Measurements from ENCODE around the gene XRRA1.
"Not testable (repeated sequence)": the region's sequence is repeated elsewhere in the genome, so short reads cannot be mapped to it uniquely, and the experiment has no call there.

XRRA1 gene

DNA sequence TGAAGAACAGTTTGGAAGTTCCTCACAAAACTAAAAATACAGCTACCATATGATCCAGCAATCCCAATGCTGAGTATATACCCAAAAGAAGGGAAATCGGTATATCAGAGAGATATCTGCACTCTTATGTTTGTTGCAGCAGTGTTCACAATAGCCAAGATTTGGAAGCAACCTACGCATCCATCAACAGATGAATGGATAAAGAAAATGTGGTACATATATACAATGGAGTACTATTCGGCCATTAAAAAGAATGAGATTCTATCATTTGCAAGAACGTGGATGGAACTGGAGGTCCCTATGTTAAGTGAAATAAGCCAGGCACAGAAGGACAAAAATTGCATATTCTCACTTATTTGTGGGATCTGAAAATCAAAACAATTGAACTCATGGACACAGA, 46.5 kb downstream of the XRRA1 start:
- H3K27ac ChIP-seq: no peak overlapping the region
- TF ChIP-seq ZFX (IDR thresholded peaks at IDR 0.05; ENCODE audit: borderline replicate concordance): no peak
- TF ChIP-seq, protein P1, sequence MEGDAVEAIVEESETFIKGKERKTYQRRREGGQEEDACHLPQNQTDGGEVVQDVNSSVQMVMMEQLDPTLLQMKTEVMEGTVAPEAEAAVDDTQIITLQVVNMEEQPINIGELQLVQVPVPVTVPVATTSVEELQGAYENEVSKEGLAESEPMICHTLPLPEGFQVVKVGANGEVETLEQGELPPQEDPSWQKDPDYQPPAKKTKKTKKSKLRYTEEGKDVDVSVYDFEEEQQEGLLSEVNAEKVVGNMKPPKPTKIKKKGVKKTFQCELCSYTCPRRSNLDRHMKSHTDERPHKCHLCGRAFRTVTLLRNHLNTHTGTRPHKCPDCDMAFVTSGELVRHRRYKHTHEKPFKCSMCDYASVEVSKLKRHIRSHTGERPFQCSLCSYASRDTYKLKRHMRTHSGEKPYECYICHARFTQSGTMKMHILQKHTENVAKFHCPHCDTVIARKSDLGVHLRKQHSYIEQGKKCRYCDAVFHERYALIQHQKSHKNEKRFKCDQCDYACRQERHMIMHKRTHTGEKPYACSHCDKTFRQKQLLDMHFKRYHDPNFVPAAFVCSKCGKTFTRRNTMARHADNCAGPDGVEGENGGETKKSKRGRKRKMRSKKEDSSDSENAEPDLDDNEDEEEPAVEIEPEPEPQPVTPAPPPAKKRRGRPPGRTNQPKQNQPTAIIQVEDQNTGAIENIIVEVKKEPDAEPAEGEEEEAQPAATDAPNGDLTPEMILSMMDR (IDR thresholded peaks at IDR 0.05): no peak

- TF ChIP-seq, protein P1 (IDR thresholded peaks at IDR 0.05): no peak
- TF ChIP-seq ZFX (IDR thresholded peaks at IDR 0.05; ENCODE audit: borderline replicate concordance): no peak
- H3K27ac ChIP-seq: no peak overlapping the region
These were observed 52.6 kb downstream of the XRRA1 start for GRCh38 chr11:74896311-74896710.

DNA sequence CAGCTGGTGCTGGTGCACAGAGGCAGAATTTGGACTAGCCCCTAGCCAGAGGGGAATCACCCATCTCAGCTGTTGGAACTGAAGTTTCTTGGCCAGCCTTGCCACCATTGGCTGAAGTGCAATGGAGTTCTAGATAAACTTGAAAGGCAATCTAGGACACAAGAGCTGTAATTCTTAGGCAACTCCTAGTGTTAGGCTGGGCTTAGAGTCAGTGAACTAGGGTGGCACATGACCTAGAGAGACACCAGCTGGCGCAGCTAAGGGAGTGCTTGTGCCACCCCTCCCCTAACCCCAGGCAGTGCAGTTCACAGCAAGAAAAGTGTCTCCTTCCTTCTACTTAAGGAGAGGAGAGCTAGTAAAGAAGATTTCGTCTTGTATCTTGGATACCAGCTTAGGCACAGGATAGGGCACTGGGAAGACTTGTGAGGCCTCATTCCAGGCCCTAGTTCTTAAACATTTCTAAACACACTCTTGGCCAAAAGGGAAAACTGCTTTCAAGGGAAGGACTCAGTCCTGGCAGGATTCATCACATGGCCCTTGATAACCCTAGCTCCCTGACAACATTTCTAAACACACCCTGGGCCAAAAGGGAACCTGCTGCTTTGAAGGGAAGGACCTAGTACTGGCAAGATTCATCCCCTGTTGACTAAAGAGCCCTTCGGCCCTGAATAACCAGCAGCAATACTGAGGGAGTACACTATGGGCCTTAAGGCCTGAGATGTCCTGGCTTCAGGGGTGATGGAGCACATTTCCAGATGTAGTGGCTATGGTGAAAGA, 53.4 kb downstream of the XRRA1 start:
- no peak for TF ChIP-seq ZFX (IDR thresholded peaks at IDR 0.05; ENCODE audit: borderline replicate concordance)
- TF ChIP-seq, protein P1 (IDR thresholded peaks at IDR 0.05): no peak
- H3K27ac ChIP-seq: no peak overlapping the region

DNA sequence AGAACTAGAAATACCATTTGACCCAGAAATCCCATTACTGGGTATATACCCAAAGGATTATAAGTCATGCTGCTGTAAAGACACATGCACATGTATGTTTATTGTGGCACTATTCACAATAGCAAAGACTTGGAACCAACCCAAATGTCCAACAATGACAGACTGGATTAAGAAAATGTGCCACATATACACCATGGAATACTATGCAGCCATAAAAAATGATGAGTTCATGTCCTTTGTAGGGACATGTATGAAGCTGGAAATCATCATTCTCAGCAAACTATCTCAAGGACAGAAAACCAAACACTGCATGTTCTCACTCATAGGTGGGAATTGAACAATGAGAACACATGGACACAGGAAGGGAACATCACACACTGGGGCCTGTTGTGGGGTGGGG, 55.9 kb downstream of the XRRA1 start:
- not testable (repeated sequence) for H3K27ac ChIP-seq

GRCh38 chr11:74877132-74877531, 71.8 kb downstream of the XRRA1 start:
- TF ChIP-seq, protein P1 (IDR thresholded peaks at IDR 0.05): peak; percentile 61
- no peak for TF ChIP-seq ZFX (IDR thresholded peaks at IDR 0.05; ENCODE audit: borderline replicate concordance)
- no peak overlapping the region for H3K27ac ChIP-seq

DNA sequence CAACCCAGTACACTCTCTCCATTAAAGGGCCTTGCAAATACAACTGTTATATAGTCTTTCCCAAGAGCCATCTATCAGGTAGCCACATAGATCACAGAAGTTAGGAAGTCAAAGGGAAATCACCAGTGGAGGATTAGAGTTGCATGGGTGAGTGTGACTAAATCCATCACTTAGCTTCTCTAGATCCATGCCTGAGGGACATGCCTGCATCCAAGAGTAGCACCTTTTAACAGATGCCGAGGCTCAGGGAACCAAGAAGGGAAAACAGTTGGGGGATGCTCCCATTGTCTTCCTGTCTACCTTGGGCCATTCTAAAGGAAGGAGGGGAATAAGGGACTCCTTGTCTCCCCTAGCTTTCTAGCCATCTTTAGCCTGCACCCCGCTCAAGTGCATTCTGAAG, 77.9 kb downstream of the XRRA1 start:
- H3K27ac ChIP-seq: no peak overlapping the region
- TF ChIP-seq ZFX (IDR thresholded peaks at IDR 0.05; ENCODE audit: borderline replicate concordance): no peak
- TF ChIP-seq, protein P1 (IDR thresholded peaks at IDR 0.05): no peak

DNA sequence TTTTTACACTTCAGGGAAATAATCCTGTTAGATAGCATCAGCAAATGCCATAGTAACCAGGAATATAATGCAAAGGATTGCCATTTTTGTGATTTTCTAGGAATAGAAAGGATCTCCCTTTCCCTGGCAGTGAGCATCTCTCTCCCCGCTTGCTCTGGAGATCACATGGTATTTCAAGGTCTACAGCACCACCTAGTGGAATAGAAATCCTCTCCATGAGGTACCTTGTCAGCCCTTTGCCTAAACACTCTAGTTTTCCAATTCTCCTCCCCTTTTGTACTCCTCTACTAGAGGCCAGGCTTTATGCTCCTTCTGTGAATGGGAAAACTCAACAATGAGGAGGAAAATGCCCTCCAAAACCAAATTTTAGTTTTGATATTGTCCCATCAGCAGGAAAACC, 78.4 kb downstream of the XRRA1 start:
- H3K27ac ChIP-seq: no peak overlapping the region
- TF ChIP-seq, protein P1 (IDR thresholded peaks at IDR 0.05): peak; percentile 46
- no peak for TF ChIP-seq ZFX (IDR thresholded peaks at IDR 0.05; ENCODE audit: borderline replicate concordance)

GRCh38 chr11:74866557-74866956, 82.3 kb downstream of the XRRA1 start:
- TF ChIP-seq ZFX (IDR thresholded peaks at IDR 0.05; ENCODE audit: borderline replicate concordance): no peak
- TF ChIP-seq, protein P1 (IDR thresholded peaks at IDR 0.05): no peak
- H3K27ac ChIP-seq: no peak overlapping the region

Data from 22Rv1 (cell line).